Fibroblast of lung (primary cell): ENCODE measurements around the gene GNGT2. TPM values are rescaled to one million over a fixed set of nuclear protein-coding genes. Genes with fewer than 3 reads are reported as not detected.

Experiments
- DNase-seq, 2 donors: peaks; one replicate each; pipeline versions ENCODE4 v3.0.0 to v3.0.0-alpha.2; 2010; ENCODE audit warnings: low read depth in 2 of 2
- H2AFZ ChIP-seq: 2 replicates; pipeline ENCODE4 v1.5.1; 2012; ENCODE audit warnings: low read length, control low read depth, inconsistent platforms
- H3K27ac ChIP-seq: 2 replicates; pipeline ENCODE4 v1.5.1; 2011; ENCODE audit warnings: low read length, control low read depth; ENCODE audit not compliant: insufficient read depth
- H3K27me3 ChIP-seq: 2 replicates; pipeline ENCODE4 v1.5.1; 2011; ENCODE audit warnings: mild to moderate bottlenecking, low read length; ENCODE audit not compliant: control insufficient read depth, insufficient read depth
- H3K36me3 ChIP-seq: 2 replicates; pipeline ENCODE4 v1.5.1; 2011; ENCODE audit warnings: low read length; ENCODE audit not compliant: control insufficient read depth, insufficient read depth
- H3K4me1 ChIP-seq: 2 replicates; pipeline ENCODE4 v1.5.1; 2011; ENCODE audit warnings: low read length; ENCODE audit not compliant: control insufficient read depth, insufficient read depth; ENCODE audit errors: extremely low read depth
- H3K4me2 ChIP-seq: 2 replicates; pipeline ENCODE4 v1.5.1; 2011; ENCODE audit warnings: low read length, control low read depth; ENCODE audit not compliant: insufficient read depth; ENCODE audit errors: extremely low read depth
- H3K4me3 ChIP-seq, 4 experiments: fragments of 200-600 bp in 1 of 4; sonication (generic) in 1 of 4; replicated peaks in 1 of 4; 2 replicates each; pipeline ENCODE4 v1.5.1; 2011 to 2016; ENCODE audit warnings: low read length in 4 of 4, low read depth in 3 of 4, mild to moderate bottlenecking in 3 of 4, control low read depth in 2 of 4, inconsistent platforms in 1 of 4, mixed read lengths in 1 of 4; ENCODE audit not compliant: insufficient read depth in 1 of 4; ENCODE audit errors: control extremely low read depth in 1 of 4
- H3K79me2 ChIP-seq: 2 replicates; pipeline ENCODE4 v1.5.1; 2012; ENCODE audit warnings: mild to moderate bottlenecking, low read length, inconsistent platforms; ENCODE audit not compliant: control insufficient read depth, insufficient read depth
- H3K9ac ChIP-seq: 2 replicates; pipeline ENCODE4 v1.5.1; 2011; ENCODE audit warnings: mild to moderate bottlenecking, low read length, control low read depth; ENCODE audit not compliant: insufficient read depth
- H3K9me3 ChIP-seq: 2 replicates; pipeline ENCODE4 v1.5.1; 2012; ENCODE audit warnings: low read depth, low read length; ENCODE audit not compliant: control insufficient read depth, insufficient read depth
- H4K20me1 ChIP-seq: 2 replicates; pipeline ENCODE4 v1.5.1; 2011; ENCODE audit warnings: low read length; ENCODE audit not compliant: control insufficient read depth, insufficient read depth; ENCODE audit errors: extremely low read depth
- EZH2 ChIP-seq: IDR thresholded peaks from 2 replicates; pipeline ENCODE4 v1.5.1; 2012; ENCODE audit warnings: low read length, control low read depth, mild to moderate bottlenecking; ENCODE audit errors: missing control alignments
- polyA plus RNA-seq, 2 donors: library from polyadenylated mRNA; depleted of rRNA in 1 of 2; stranded (reverse) in 1 of 2; unstranded in 1 of 2; fragments of >200 nt; gene quantifications; 2 replicates each; pipeline ENCODE4 v1.2.1, GENCODE V29; 2011 to 2012; ENCODE audit warnings: missing spikeins in 1 of 2
- total RNA-seq: library from RNA; depleted of rRNA; stranded (reverse); fragments of >200 nt; gene quantifications from 2 replicates; pipeline ENCODE4 v1.2.1, GENCODE V29; 2014
- TF ChIP-seq, protein P1 (sequence below), 2 donors: IDR thresholded peaks in 1 of 2; conservative IDR thresholded peaks in 1 of 2; 1 replicate in 1 of 2; 2 replicates in 1 of 2; pipeline ENCODE4 v1.5.1; 2011 to 2012; ENCODE audit warnings: low read length in 2 of 2, control low read depth in 1 of 2, inconsistent platforms in 1 of 2, low read depth in 1 of 2, mild to moderate bottlenecking in 1 of 2

The GNGT2 gene
- total and polyA plus RNA-seq, 2 donors (not counting 1 experiment from before 2014, with no cell fraction given), result 3.7 TPM; not detected in 1

DNA sequence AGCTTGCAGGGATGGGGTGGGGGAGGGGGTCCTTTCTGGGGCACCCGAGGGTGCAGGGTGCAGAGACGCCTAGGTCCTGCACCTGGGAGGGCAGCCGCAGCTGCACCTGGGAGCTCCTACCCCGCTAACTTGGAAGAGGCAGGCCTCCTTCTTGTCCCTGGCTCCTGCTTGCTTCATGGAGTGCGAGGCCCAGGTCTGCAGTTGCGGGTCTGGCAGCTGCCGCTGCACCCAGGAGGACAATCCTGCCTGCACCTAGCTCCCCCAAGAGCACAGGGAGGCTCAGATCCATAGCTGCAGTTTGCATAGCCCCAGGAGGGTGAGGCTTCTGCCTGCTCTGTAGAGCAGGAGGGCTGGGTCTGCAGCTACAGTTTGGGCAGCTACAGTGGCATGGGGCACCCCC is 26.6 kb downstream of the GNGT2 start:
- Histone ChIP-seq H3K27ac (no peak overlapping the region), H4K20me1 (no peaks in the 10 kb centered on the region), H3K79me2 (no peaks in the 10 kb centered on the region), H3K9me3 (no peaks in the 10 kb centered on the region), H2AFZ (no peak overlapping the region), H3K4me1 (no peaks in the 10 kb centered on the region), H3K4me2 (no peak overlapping the region), H3K9ac (no peak overlapping the region), H3K36me3 (no peaks in the 10 kb centered on the region), H3K4me3 (no peak overlapping the region), H3K27me3 (no peaks in the 10 kb centered on the region)
- no peak for TF ChIP-seq EZH2
- TF ChIP-seq, protein P1, sequence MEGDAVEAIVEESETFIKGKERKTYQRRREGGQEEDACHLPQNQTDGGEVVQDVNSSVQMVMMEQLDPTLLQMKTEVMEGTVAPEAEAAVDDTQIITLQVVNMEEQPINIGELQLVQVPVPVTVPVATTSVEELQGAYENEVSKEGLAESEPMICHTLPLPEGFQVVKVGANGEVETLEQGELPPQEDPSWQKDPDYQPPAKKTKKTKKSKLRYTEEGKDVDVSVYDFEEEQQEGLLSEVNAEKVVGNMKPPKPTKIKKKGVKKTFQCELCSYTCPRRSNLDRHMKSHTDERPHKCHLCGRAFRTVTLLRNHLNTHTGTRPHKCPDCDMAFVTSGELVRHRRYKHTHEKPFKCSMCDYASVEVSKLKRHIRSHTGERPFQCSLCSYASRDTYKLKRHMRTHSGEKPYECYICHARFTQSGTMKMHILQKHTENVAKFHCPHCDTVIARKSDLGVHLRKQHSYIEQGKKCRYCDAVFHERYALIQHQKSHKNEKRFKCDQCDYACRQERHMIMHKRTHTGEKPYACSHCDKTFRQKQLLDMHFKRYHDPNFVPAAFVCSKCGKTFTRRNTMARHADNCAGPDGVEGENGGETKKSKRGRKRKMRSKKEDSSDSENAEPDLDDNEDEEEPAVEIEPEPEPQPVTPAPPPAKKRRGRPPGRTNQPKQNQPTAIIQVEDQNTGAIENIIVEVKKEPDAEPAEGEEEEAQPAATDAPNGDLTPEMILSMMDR (conservative IDR thresholded peaks at IDR 0.05 in 1 of 2, IDR thresholded peaks at IDR 0.05 in 1 of 2; ENCODE audit: low read depth in 1 of 2, low read length in 2 of 2), result no peak
- DNase-seq, result no peak

DNA sequence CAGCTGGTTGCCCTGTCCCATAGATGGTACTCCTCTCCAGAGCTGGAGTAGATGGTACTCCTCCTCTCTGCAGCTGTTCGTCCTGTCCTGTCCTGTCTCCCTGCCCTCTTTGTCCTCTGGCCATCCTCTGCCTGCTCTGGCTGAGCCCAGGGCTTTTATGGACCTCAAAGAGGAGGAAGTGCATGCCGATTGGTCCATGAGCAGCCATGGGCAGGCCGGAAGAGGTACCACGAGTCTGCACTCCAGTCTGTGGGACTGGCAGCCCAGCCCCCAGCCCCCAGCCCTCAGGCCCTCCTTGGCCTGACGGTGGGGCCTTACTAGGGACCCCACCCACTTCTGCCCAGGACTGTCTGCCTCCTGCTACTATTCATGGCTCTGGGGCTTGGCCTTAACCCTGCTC is 27.0 kb downstream of the GNGT2 start:
- no peaks in the 10 kb centered on the region for H3K27me3 ChIP-seq
- no peaks in the 10 kb centered on the region for H4K20me1 ChIP-seq
- H3K4me2 ChIP-seq, result no peak overlapping the region
- H3K27ac ChIP-seq, result no peak overlapping the region
- H3K4me3 ChIP-seq, result no peak overlapping the region
- H3K9ac ChIP-seq, result no peak overlapping the region
- no peaks in the 10 kb centered on the region for H3K9me3 ChIP-seq
- H3K36me3 ChIP-seq, result no peaks in the 10 kb centered on the region
- H3K4me1 ChIP-seq, result no peaks in the 10 kb centered on the region
- no peak overlapping the region for H2AFZ ChIP-seq
- TF ChIP-seq, protein P1 (conservative IDR thresholded peaks at IDR 0.05 in 1 of 2, IDR thresholded peaks at IDR 0.05 in 1 of 2; ENCODE audit: low read depth in 1 of 2, low read length in 2 of 2), result no peak
- TF ChIP-seq EZH2, result no peak
- H3K79me2 ChIP-seq, result no peaks in the 10 kb centered on the region
- DNase-seq, result no peak

DNA sequence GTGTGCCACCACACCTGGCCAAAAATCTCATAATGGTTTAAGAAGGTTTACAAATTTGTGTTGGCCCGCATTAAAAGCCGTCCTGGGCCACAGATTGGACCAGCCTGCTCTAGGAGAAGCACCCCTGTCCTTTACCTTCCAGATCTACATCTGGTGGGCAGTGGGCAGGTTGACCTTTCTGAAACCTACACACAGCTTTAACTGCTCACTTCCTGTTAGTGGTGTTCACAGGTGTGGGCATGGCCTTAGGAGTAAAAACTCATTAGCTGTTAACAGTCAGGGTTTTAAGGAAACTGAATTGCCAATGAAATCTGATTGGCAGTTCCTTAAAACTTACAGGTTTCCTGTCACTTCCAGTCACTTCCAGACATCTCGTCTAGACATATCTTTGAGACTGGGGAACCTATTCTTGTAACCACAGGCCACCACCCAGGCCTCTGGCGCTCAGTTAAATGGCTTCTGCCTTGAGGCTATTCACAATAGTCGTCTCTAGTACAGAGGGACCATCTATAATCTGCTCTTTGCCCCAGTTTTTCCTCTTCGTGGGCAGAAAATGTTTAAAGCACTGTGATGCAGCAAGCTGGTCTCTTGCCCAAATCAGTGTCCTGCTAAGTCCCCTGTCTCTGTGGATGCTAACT is 29.3 kb downstream of the GNGT2 start:
- H3K27me3 ChIP-seq, result no peaks in the 10 kb centered on the region
- H2AFZ ChIP-seq, result no peak overlapping the region
- H3K79me2 ChIP-seq, result no peaks in the 10 kb centered on the region
- H3K4me1 ChIP-seq, result no peaks in the 10 kb centered on the region
- H4K20me1 ChIP-seq, result no peaks in the 10 kb centered on the region
- H3K9ac ChIP-seq, result no peak overlapping the region
- no peak for DNase-seq
- H3K36me3 ChIP-seq, result no peaks in the 10 kb centered on the region
- H3K4me3 ChIP-seq, result no peak overlapping the region
- TF ChIP-seq, protein P1 (conservative IDR thresholded peaks at IDR 0.05 in 1 of 2, IDR thresholded peaks at IDR 0.05 in 1 of 2; ENCODE audit: low read depth in 1 of 2, low read length in 2 of 2), result no peak
- no peak for TF ChIP-seq EZH2
- no peaks in the 10 kb centered on the region for H3K9me3 ChIP-seq
- no peak overlapping the region for H3K27ac ChIP-seq
- H3K4me2 ChIP-seq, result no peak overlapping the region
